ENCODE data around the gene USP5.
A peak's percentile ranks its signal among the peaks of the same experiment; 100 is the strongest.
"Not testable (repeated sequence)": the region's sequence is repeated elsewhere in the genome, so short reads cannot be mapped to it uniquely, and the experiment has no call there.

USP5 gene

GRCh38 chr12:6866920-6867412 lies 15.0 kb downstream of the USP5 start:
- TF ChIP-seq CTCF (IDR thresholded peaks at IDR 0.05; ENCODE audit: insufficient read depth, missing control alignments) = no peak
- no peak for FAIRE-seq
- DNase-seq (ENCODE audit: insufficient read length, low spot score) = no peak

GRCh38 chr12:6867413-6868210 lies 15.7 kb downstream of the USP5 start, which contains the start of gene TPI1:
Gene TPI1 (plus strand): TSS chr12:6867531. CDS start chr12:6867567, 36 bp downstream.
- peak; percentile 91 for DNase-seq (ENCODE audit: insufficient read length, low spot score)
- no peak for FAIRE-seq
- TF ChIP-seq CTCF (IDR thresholded peaks at IDR 0.05; ENCODE audit: insufficient read depth, missing control alignments) = no peak

GRCh38 chr12:6868211-6869048 lies 16.5 kb downstream of the USP5 start:
- peak; percentile 27 for TF ChIP-seq CTCF (IDR thresholded peaks at IDR 0.05; ENCODE audit: insufficient read depth, missing control alignments)
- FAIRE-seq (no peak), DNase-seq (ENCODE audit: insufficient read length, low spot score) (no peak)

- FAIRE-seq = no peak
- peak; percentile 79 for DNase-seq (ENCODE audit: insufficient read length, low spot score)
- peak; percentile 73 for TF ChIP-seq CTCF (IDR thresholded peaks at IDR 0.05; ENCODE audit: insufficient read depth, missing control alignments)
These were observed 17.4 kb downstream of the USP5 start for GRCh38 chr12:6869049-6870021.

- not testable (repeated sequence) for FAIRE-seq; DNase-seq (ENCODE audit: insufficient read length, low spot score)
These were observed 18.4 kb downstream of the USP5 start for GRCh38 chr12:6870304-6870703.

GRCh38 chr12:6871052-6871957 lies 19.4 kb downstream of the USP5 start:
- no peak for FAIRE-seq

More at GRCh38 chr12:6871052-6871957, 19.4 kb downstream of the USP5 start:
- DNase-seq (ENCODE audit: insufficient read length, low spot score) = no peak
- TF ChIP-seq CTCF (IDR thresholded peaks at IDR 0.05; ENCODE audit: insufficient read depth, missing control alignments) = no peak

Measured in D721Med (cell line).